Caco-2 (cell line): ENCODE results near the gene ZNF106. TPM values are rescaled to one million over a fixed set of nuclear protein-coding genes. Genes with fewer than 3 reads are reported as not detected.
A peak's percentile ranks its signal among the peaks of the same experiment; 100 is the strongest.

Experiments
- BruUV-seq: library from RNA; stranded (reverse); fragments of 400-500 nt; replicated peaks from 2 replicates; lab custom pipeline; 2021; lab: Mats Ljungman, UMichigan
- CTCF ChIA-PET: fragments of 300-600 bp; sonication (Branson Sonifier 250); formaldehyde crosslinking; loops from one replicate; lab custom pipeline; 2022; ENCODE audit warnings: antibody characterized with exemption; lab: Charles Lee
- POLR2A ChIA-PET: fragments of 300-600 bp; sonication (Branson Sonifier 250); formaldehyde crosslinking; loops from one replicate; lab custom pipeline; 2022; ENCODE audit warnings: antibody characterized with exemption; lab: Charles Lee
- DNase-seq, 2 experiments: peaks; one replicate each; pipeline versions ENCODE4 v3.0.0 to v3.0.0-alpha.2; 2020 to 2022
- H3K27me3 ChIP-seq: replicated peaks from 2 replicates; pipeline ENCODE4 v1.6.0; 2011; ENCODE audit warnings: low read length; ENCODE audit not compliant: control insufficient read depth, insufficient read depth
- H3K36me3 ChIP-seq: 2 replicates; pipeline ENCODE4 v1.5.1; 2011; ENCODE audit warnings: low read length; ENCODE audit not compliant: control insufficient read depth, insufficient read depth
- H3K4me1 ChIP-seq: fragments of 250-450 bp; sonication (Bioruptor Pico); 2 replicates; pipeline ENCODE4 v1.5.1; 2020; ENCODE audit warnings: mild to moderate bottlenecking
- H3K4me3 ChIP-seq: 2 replicates; pipeline ENCODE4 v1.5.1; 2011; ENCODE audit warnings: low read depth, mild to moderate bottlenecking, control low read depth, low read length
- H3K9me3 ChIP-seq: fragments of 250-450 bp; sonication (Bioruptor Pico); 2 replicates; pipeline ENCODE4 v1.5.1; 2020; ENCODE audit warnings: mild to moderate bottlenecking, moderate library complexity
- H3K27ac Mint-ChIP-seq: one replicate; pipeline ENCODE4 v1.8.0; 2022; ENCODE audit warnings: mixed read lengths; ENCODE audit not compliant: unreplicated experiment
- H3K27me3 Mint-ChIP-seq: one replicate; pipeline ENCODE4 v1.8.0; 2022; ENCODE audit warnings: mixed read lengths; ENCODE audit not compliant: insufficient read depth, unreplicated experiment
- H3K36me3 Mint-ChIP-seq: one replicate; pipeline ENCODE4 v1.8.0; 2022; ENCODE audit warnings: mild to moderate bottlenecking, mixed read lengths; ENCODE audit not compliant: insufficient read depth, unreplicated experiment
- H3K4me1 Mint-ChIP-seq: one replicate; pipeline ENCODE4 v1.8.0; 2022; ENCODE audit warnings: low read depth, mixed read lengths; ENCODE audit not compliant: unreplicated experiment
- H3K4me3 Mint-ChIP-seq: one replicate; pipeline ENCODE4 v1.8.0; 2022; ENCODE audit warnings: mild to moderate bottlenecking, moderate library complexity, mixed read lengths; ENCODE audit not compliant: unreplicated experiment
- H3K9me3 Mint-ChIP-seq: one replicate; pipeline ENCODE4 v1.8.0; 2022; ENCODE audit warnings: mixed read lengths; ENCODE audit not compliant: unreplicated experiment
- intact Hi-C: fragments of 100-400 bp; cut with micrococcal nuclease; formaldehyde crosslinking; loops from one replicate; pipeline ENCODE4 v1.10.0; 2022; ENCODE audit not compliant: unreplicated experiment
- total RNA-seq: library from RNA; stranded (reverse); gene quantifications from 2 replicates; pipeline ENCODE4 v1.2.3, GENCODE V29; 2022
- TF ChIP-seq, protein P1 (sequence below), 2 experiments: fragments of 200-600 bp in 1 of 2; IDR thresholded peaks; 1 replicate in 1 of 2; 2 replicates in 1 of 2; pipeline versions ENCODE4 v1.5.1 to v1.8.0; 2011 to 2022; ENCODE audit warnings: antibody characterized with exemption in 1 of 2, control low read depth in 1 of 2, inconsistent platforms in 1 of 2, low read depth in 1 of 2, low read length in 1 of 2, mild to moderate bottlenecking in 1 of 2, moderate library complexity in 1 of 2; ENCODE audit not compliant: insufficient read depth in 1 of 2, severe bottlenecking in 1 of 2, unreplicated experiment in 1 of 2

Gene ZNF106
- total RNA-seq, 1 experiment from 2014 or later = 47.8 TPM

DNA sequence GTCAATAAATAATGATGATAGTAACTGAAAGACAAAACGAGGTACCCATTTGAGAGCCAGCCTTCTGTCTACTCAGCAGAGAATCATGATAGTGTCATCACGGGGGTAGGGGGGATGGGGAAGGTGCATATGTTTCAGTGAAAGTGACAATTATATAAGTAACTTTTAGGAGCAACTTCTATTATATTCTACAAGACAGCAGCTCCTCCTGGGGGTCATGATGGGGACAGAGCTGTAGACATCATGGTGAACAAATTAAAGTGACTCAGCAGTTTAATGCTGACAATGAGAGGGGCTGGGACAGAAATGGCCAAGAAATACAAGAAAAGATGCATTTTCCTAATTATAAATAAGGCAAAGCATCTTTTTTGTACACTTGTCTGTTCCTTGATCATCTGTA lies 119.8 kb downstream of the ZNF106 start:
- POLR2A ChIA-PET = no interaction called here
- Mint-ChIP-seq H3K9me3 (no peaks in the 10 kb centered on the region), H3K4me3 (no peak overlapping the region), H3K4me1 (peaks cover 5% of the 10 kb centered on the region), H3K27ac (no peak overlapping the region), H3K27me3 (peaks cover 2% of the 10 kb centered on the region), H3K36me3 (no peaks in the 10 kb centered on the region)
- CTCF ChIA-PET = interaction anchor here (0.5 to 0.6 kb wide), 4 partner anchors 22 to 106 kb away, joined by 3 to 4 read pairs (median 3); no protein-coding TSS in a partner anchor
- H3K4me1 ChIP-seq = no peaks in the 10 kb centered on the region
- H3K4me3 ChIP-seq = no peak overlapping the region
- no peaks in the 10 kb centered on the region for H3K36me3 ChIP-seq
- intact Hi-C loops = no loop called here
- TF ChIP-seq, protein P1, sequence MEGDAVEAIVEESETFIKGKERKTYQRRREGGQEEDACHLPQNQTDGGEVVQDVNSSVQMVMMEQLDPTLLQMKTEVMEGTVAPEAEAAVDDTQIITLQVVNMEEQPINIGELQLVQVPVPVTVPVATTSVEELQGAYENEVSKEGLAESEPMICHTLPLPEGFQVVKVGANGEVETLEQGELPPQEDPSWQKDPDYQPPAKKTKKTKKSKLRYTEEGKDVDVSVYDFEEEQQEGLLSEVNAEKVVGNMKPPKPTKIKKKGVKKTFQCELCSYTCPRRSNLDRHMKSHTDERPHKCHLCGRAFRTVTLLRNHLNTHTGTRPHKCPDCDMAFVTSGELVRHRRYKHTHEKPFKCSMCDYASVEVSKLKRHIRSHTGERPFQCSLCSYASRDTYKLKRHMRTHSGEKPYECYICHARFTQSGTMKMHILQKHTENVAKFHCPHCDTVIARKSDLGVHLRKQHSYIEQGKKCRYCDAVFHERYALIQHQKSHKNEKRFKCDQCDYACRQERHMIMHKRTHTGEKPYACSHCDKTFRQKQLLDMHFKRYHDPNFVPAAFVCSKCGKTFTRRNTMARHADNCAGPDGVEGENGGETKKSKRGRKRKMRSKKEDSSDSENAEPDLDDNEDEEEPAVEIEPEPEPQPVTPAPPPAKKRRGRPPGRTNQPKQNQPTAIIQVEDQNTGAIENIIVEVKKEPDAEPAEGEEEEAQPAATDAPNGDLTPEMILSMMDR (IDR thresholded peaks at IDR 0.05; ENCODE audit: insufficient read depth in 1 of 2, low read depth in 1 of 2, low read length in 1 of 2, severe bottlenecking in 1 of 2, unreplicated experiment in 1 of 2) = no peak
- 0 out of 2 replicates have a peak, but pooled peaks cover 7% of the 10 kb centered on the region for H3K9me3 ChIP-seq
- peak in 1 of 2 experiments; percentile 19 for DNase-seq
- no TSS peak for BruUV-seq
- H3K27me3 ChIP-seq = no peaks in the 10 kb centered on the region

DNA sequence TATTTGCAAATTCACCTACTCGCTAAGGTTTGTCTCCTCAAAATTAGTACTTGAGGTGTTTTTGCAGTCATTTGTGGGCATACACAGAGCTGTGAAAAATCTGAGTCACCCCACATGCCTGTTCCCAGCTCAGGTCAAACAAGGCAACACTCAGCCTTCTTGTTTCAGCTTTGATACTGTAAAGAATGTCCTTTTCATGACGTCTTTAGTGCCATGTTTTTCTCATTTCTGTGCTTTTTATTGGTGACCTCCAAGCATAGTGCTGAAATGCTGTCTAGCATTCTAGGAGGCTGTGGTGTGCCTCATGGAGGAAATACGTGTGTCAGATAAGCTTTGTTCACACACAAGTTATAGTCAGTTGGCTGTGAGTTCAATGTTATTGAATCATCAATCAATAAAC lies 122.8 kb downstream of the ZNF106 start:
- BruUV-seq = no TSS peak
- no peaks in the 10 kb centered on the region for H3K4me1 ChIP-seq
- no peaks in the 10 kb centered on the region for H3K36me3 Mint-ChIP-seq
- no peaks in the 10 kb centered on the region for H3K36me3 ChIP-seq
- no peak overlapping the region for H3K27ac Mint-ChIP-seq
- peaks cover 3% of the 10 kb centered on the region for H3K27me3 Mint-ChIP-seq
- no peak for DNase-seq
- POLR2A ChIA-PET = interaction anchor here (1.3 kb wide), 1 partner anchor 25 kb away, joined by 3 read pairs; no protein-coding TSS in a partner anchor
- H3K4me3 ChIP-seq = no peak overlapping the region
- H3K4me3 Mint-ChIP-seq = no peak overlapping the region
- CTCF ChIA-PET = no interaction called here
- H3K4me1 Mint-ChIP-seq = peaks cover 5% of the 10 kb centered on the region
- TF ChIP-seq, protein P1 (IDR thresholded peaks at IDR 0.05; ENCODE audit: insufficient read depth in 1 of 2, low read depth in 1 of 2, low read length in 1 of 2, severe bottlenecking in 1 of 2, unreplicated experiment in 1 of 2) = no peak
- 0 out of 2 replicates have a peak, but pooled peaks cover 7% of the 10 kb centered on the region for H3K9me3 ChIP-seq
- intact Hi-C loops = no loop called here
- H3K9me3 Mint-ChIP-seq = no peaks in the 10 kb centered on the region
- no peaks in the 10 kb centered on the region for H3K27me3 ChIP-seq

DNA sequence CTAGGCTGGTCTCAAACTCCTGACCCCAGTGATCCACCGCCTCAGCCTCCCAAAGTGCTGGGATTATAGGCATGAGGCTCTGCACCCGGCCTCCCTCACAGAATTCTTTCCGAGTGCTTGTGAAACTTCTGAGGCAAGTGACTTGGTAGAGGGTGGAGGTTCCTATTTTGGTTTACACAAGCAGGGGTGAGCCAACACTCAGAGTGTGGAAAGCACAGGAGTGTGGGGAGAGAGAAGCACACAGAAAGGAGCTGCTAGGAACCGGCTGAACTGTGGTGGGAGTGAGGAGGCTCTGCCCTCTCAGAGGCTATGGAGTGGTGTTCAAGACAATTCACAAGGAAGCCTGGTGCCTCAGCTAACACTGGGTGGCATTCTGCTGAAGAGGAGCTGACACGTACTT lies 123.9 kb downstream of the ZNF106 start:
- H3K9me3 Mint-ChIP-seq = no peaks in the 10 kb centered on the region
- BruUV-seq = no TSS peak
- H3K27ac Mint-ChIP-seq = no peak overlapping the region
- H3K4me3 Mint-ChIP-seq = no peak overlapping the region
- peaks cover 5% of the 10 kb centered on the region for H3K4me1 Mint-ChIP-seq
- H3K4me1 ChIP-seq = no peaks in the 10 kb centered on the region
- ChIA-PET POLR2A (interaction anchor here (1.3 kb wide), 1 partner anchor 26 kb away, joined by 3 read pairs; no protein-coding TSS in a partner anchor), CTCF (no interaction called here)
- DNase-seq = no peak
- H3K36me3 ChIP-seq = no peaks in the 10 kb centered on the region
- H3K27me3 Mint-ChIP-seq = peaks cover 3% of the 10 kb centered on the region
- TF ChIP-seq, protein P1 (IDR thresholded peaks at IDR 0.05; ENCODE audit: insufficient read depth in 1 of 2, low read depth in 1 of 2, low read length in 1 of 2, severe bottlenecking in 1 of 2, unreplicated experiment in 1 of 2) = no peak
- H3K36me3 Mint-ChIP-seq = no peaks in the 10 kb centered on the region
- intact Hi-C loops = no loop called here
- H3K9me3 ChIP-seq = 0 out of 2 replicates have a peak, but pooled peaks cover 7% of the 10 kb centered on the region
- H3K27me3 ChIP-seq = no peaks in the 10 kb centered on the region
- H3K4me3 ChIP-seq = no peak overlapping the region
